H9 (cell line): ENCODE data around the gene RPL9. TPM values are rescaled to one million over a fixed set of nuclear protein-coding genes. Genes with fewer than 3 reads are reported as not detected.

Source experiments
- DNase-seq: peaks from one replicate; pipeline ENCODE4 v3.0.0-alpha.2; 2017
- H2AFZ ChIP-seq: one replicate; pipeline ENCODE4 v1.6.1; 2013; ENCODE audit warnings: mild to moderate bottlenecking, low read length, control low read depth, moderate library complexity
- H2AK5ac ChIP-seq: 2 replicates; pipeline ENCODE4 v1.6.1; 2013; ENCODE audit warnings: low read length, control low read depth, mixed read lengths; ENCODE audit not compliant: insufficient read length
- H2BK120ac ChIP-seq: one replicate; pipeline ENCODE4 v1.6.1; 2013; ENCODE audit warnings: low read depth, mild to moderate bottlenecking, low read length, control low read depth, inconsistent platforms; ENCODE audit not compliant: poor library complexity, severe bottlenecking
- H2BK12ac ChIP-seq: 2 replicates; pipeline ENCODE4 v1.6.1; 2013; ENCODE audit warnings: low read length, control low read depth, mixed read lengths, low read depth; ENCODE audit not compliant: insufficient read length
- H2BK15ac ChIP-seq: 2 replicates; pipeline ENCODE4 v1.6.1; 2013; ENCODE audit warnings: low read depth, low read length, control low read depth
- H2BK20ac ChIP-seq: one replicate; pipeline ENCODE4 v1.6.1; 2013; ENCODE audit warnings: low read depth, mild to moderate bottlenecking, low read length, control low read depth, inconsistent platforms; ENCODE audit not compliant: poor library complexity, severe bottlenecking
- H2BK5ac ChIP-seq: 2 replicates; pipeline ENCODE4 v1.6.1; 2013; ENCODE audit warnings: low read length, control low read depth, mixed read lengths; ENCODE audit not compliant: insufficient read length
- H3K14ac ChIP-seq: 2 replicates; pipeline ENCODE4 v1.6.1; 2013; ENCODE audit warnings: low read length, control low read depth; ENCODE audit not compliant: insufficient read depth
- H3K18ac ChIP-seq: 2 replicates; pipeline ENCODE4 v1.6.1; 2013; ENCODE audit warnings: low read depth, mild to moderate bottlenecking, mixed read lengths, low read length, control low read depth; ENCODE audit not compliant: insufficient read length
- H3K23ac ChIP-seq: 2 replicates; pipeline ENCODE4 v1.6.1; 2013; ENCODE audit warnings: low read length, control low read depth, mixed read lengths, low read depth; ENCODE audit not compliant: insufficient read length
- H3K23me2 ChIP-seq: 2 replicates; pipeline ENCODE4 v1.6.1; 2013; ENCODE audit warnings: low read depth, mild to moderate bottlenecking, mixed read lengths, low read length, control low read depth; ENCODE audit not compliant: insufficient read length, poor library complexity, severe bottlenecking
- H3K27ac ChIP-seq: 2 replicates; pipeline ENCODE4 v1.5.1; 2013; ENCODE audit warnings: low read length, control low read depth, mixed read lengths, low read depth; ENCODE audit not compliant: insufficient read length
- H3K27me3 ChIP-seq: 2 replicates; pipeline ENCODE4 v1.6.1; 2013; ENCODE audit warnings: low read length, control low read depth, inconsistent platforms; ENCODE audit not compliant: insufficient read depth
- H3K4ac ChIP-seq: 2 replicates; pipeline ENCODE4 v1.6.1; 2013; ENCODE audit warnings: low read depth, mild to moderate bottlenecking, control low read depth, inconsistent platforms, low read length, moderate library complexity
- H3K4me1 ChIP-seq: 2 replicates; pipeline ENCODE4 v1.6.1; 2013; ENCODE audit warnings: low read length, control low read depth, inconsistent platforms; ENCODE audit not compliant: insufficient read depth
- H3K4me2 ChIP-seq: 2 replicates; pipeline ENCODE4 v1.6.1; 2013; ENCODE audit warnings: low read length, control low read depth, mixed read lengths; ENCODE audit not compliant: insufficient read length, insufficient read depth
- H3K56ac ChIP-seq: 2 replicates; pipeline ENCODE4 v1.6.1; 2013; ENCODE audit warnings: low read depth, mild to moderate bottlenecking, mixed read lengths, low read length, control low read depth; ENCODE audit not compliant: insufficient read length
- H3K79me1 ChIP-seq: 2 replicates; pipeline ENCODE4 v1.6.1; 2013; ENCODE audit warnings: low read depth, mild to moderate bottlenecking, moderate library complexity, low read length, control low read depth, inconsistent platforms; ENCODE audit not compliant: insufficient read depth, poor library complexity, severe bottlenecking
- H3K79me2 ChIP-seq: 2 replicates; pipeline ENCODE4 v1.6.1; 2013; ENCODE audit warnings: low read length, control low read depth, inconsistent platforms; ENCODE audit not compliant: insufficient read depth
- H3K9ac ChIP-seq: 2 replicates; pipeline ENCODE4 v1.6.1; 2013; ENCODE audit warnings: low read length, control low read depth, mixed read lengths; ENCODE audit not compliant: insufficient read length; ENCODE audit errors: extremely low read depth
- H3K9me3 ChIP-seq: one replicate; pipeline ENCODE4 v1.6.1; 2013; ENCODE audit warnings: low read depth, low read length, inconsistent platforms; ENCODE audit not compliant: control insufficient read depth
- H3T11ph ChIP-seq: one replicate; pipeline ENCODE4 v1.6.1; 2013; ENCODE audit warnings: mild to moderate bottlenecking, low read length, control low read depth, inconsistent platforms
- H4K20me1 ChIP-seq: one replicate; pipeline ENCODE4 v1.6.1; 2013; ENCODE audit not compliant: control insufficient read depth, insufficient read length, insufficient read depth
- H4K5ac ChIP-seq: 2 replicates; pipeline ENCODE4 v1.6.1; 2013; ENCODE audit warnings: low read depth, mild to moderate bottlenecking, mixed read lengths, low read length, control low read depth; ENCODE audit not compliant: insufficient read length
- H4K8ac ChIP-seq: replicated peaks from 2 replicates; pipeline ENCODE4 v1.6.1; 2013; ENCODE audit warnings: low read length, control low read depth, mixed read lengths, low read depth; ENCODE audit not compliant: insufficient read length
- H4K91ac ChIP-seq: 2 replicates; pipeline ENCODE4 v1.6.1; 2013; ENCODE audit warnings: low read depth, mild to moderate bottlenecking, moderate library complexity, mixed read lengths, low read length, control low read depth; ENCODE audit not compliant: insufficient read length
- H3K27ac Mint-ChIP-seq, 3 experiments: 2 replicates in 2 of 3; 3 replicates in 1 of 3; pipeline ENCODE4 v1.8.0; 2020 to 2021; ENCODE audit warnings: mixed read lengths in 3 of 3, mild to moderate bottlenecking in 1 of 3, moderate library complexity in 1 of 3
- H3K27me3 Mint-ChIP-seq: 2 replicates; pipeline ENCODE4 v1.8.0; 2021; ENCODE audit warnings: low read depth, mild to moderate bottlenecking, moderate library complexity, mixed read lengths
- H3K36me3 Mint-ChIP-seq, 3 experiments: 2 replicates in 2 of 3; 3 replicates in 1 of 3; pipeline ENCODE4 v1.8.0; 2020 to 2021; ENCODE audit warnings: low read depth in 3 of 3, mixed read lengths in 3 of 3; ENCODE audit not compliant: insufficient read depth in 1 of 3
- H3K4me1 Mint-ChIP-seq, 2 experiments: 2 replicates each; pipeline ENCODE4 v1.8.0; 2020; ENCODE audit warnings: mixed read lengths in 2 of 2
- H3K4me3 Mint-ChIP-seq, 2 experiments: 2 replicates in 1 of 2; 3 replicates in 1 of 2; pipeline ENCODE4 v1.8.0; 2020 to 2021; ENCODE audit warnings: mild to moderate bottlenecking in 2 of 2, mixed read lengths in 2 of 2, moderate library complexity in 1 of 2
- H3K9me3 Mint-ChIP-seq, 2 experiments: 2 replicates in 1 of 2; 3 replicates in 1 of 2; pipeline ENCODE4 v1.8.0; 2020; ENCODE audit warnings: mild to moderate bottlenecking in 2 of 2, mixed read lengths in 2 of 2, moderate library complexity in 1 of 2
- WGBS: extraction: QIAGEN DNeasy Blood & Tissue Kit; methylation state at CpG from one replicate; pipeline ENCODE4 v1.1.7; 2013; ENCODE audit warnings: missing lambda C conversion rate, low lambda C conversion rate, mixed read lengths; ENCODE audit not compliant: insufficient read length; ENCODE audit errors: extremely low coverage; 5-methylcytosine and 5-hydroxymethylcytosine counted together
- total RNA-seq: library from RNA; stranded (reverse); gene quantifications from 2 replicates; pipeline ENCODE4 v1.2.1, GENCODE V29; 2021
- TF ChIP-seq, protein P1 (sequence below): fragments of 200-600 bp; sonication (generic); conservative IDR thresholded peaks from 3 replicates; pipeline ENCODE4 v1.8.0; 2021; ENCODE audit warnings: antibody characterized with exemption, mild to moderate bottlenecking

Gene RPL9
- total RNA-seq, 1 experiment from 2014 or later = 1,888 TPM

DNA sequence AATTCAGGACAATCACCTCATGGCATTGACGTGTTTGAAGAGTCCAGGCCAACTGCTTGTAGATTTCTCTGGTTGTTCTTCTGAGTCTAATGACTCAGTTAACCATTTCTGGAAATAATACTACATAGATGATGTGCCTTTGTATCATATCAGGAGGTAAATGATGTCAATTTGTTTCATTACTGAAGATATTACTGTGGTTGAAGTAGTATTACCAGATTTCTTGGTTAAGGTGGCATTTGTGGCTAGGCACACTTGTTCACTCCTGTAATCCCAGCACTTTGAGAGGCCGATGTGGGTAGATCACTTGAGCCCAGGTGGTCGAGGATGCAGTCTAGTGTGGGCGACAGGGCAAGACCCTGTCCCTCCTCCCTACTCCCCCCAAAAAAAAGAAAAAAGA is 15.7 kb downstream of the RPL9 start:
- Histone ChIP-seq H2BK120ac (no peak overlapping the region), H4K20me1 (no peaks in the 10 kb centered on the region), H4K5ac (no peak overlapping the region), H3K27me3 (no peaks in the 10 kb centered on the region), H2BK5ac (no peak overlapping the region), H3K9ac (no peak overlapping the region), H4K91ac (no peak overlapping the region), H3K56ac (no peak overlapping the region), H3K14ac (no peak overlapping the region), H2AK5ac (no peak overlapping the region), H3K4me2 (no peak overlapping the region), H3K79me1 (no peaks in the 10 kb centered on the region), H3K23me2 (no peaks in the 10 kb centered on the region), H3K79me2 (no peaks in the 10 kb centered on the region), H3T11ph (no peak overlapping the region), H3K4me1 (no peaks in the 10 kb centered on the region), H3K18ac (no peak overlapping the region), H2BK12ac (no peak overlapping the region), H3K23ac (no peak overlapping the region), H3K27ac (no peak overlapping the region), H3K9me3 (no peaks in the 10 kb centered on the region), H3K4ac (no peak overlapping the region), H2BK20ac (no peak overlapping the region), H2AFZ (no peak overlapping the region), H4K8ac (no peak overlapping the region), H2BK15ac (no peak overlapping the region)
- H3K4me1 Mint-ChIP-seq = peaks cover 0 to 2% of the 10 kb centered on the region in 2 experiments; a peak in 1 of 4 replicates
- H3K4me3 Mint-ChIP-seq = no peak overlapping the region
- TF ChIP-seq, protein P1, sequence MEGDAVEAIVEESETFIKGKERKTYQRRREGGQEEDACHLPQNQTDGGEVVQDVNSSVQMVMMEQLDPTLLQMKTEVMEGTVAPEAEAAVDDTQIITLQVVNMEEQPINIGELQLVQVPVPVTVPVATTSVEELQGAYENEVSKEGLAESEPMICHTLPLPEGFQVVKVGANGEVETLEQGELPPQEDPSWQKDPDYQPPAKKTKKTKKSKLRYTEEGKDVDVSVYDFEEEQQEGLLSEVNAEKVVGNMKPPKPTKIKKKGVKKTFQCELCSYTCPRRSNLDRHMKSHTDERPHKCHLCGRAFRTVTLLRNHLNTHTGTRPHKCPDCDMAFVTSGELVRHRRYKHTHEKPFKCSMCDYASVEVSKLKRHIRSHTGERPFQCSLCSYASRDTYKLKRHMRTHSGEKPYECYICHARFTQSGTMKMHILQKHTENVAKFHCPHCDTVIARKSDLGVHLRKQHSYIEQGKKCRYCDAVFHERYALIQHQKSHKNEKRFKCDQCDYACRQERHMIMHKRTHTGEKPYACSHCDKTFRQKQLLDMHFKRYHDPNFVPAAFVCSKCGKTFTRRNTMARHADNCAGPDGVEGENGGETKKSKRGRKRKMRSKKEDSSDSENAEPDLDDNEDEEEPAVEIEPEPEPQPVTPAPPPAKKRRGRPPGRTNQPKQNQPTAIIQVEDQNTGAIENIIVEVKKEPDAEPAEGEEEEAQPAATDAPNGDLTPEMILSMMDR = no peak
- peaks cover 9% of the 10 kb centered on the region for H3K27me3 Mint-ChIP-seq
- no peak overlapping the region for H3K27ac Mint-ChIP-seq
- no peaks in the 10 kb centered on the region for H3K9me3 Mint-ChIP-seq
- no peaks in the 10 kb centered on the region for H3K36me3 Mint-ChIP-seq
- no peak for DNase-seq
- no CpG with 5 or more reads among the region's 4 CpGs for WGBS
